Kidney glomerular epithelial cell (primary cell): ENCODE data around the gene OR4L1.
"Not testable (repeated sequence)": the region's sequence is repeated elsewhere in the genome, so short reads cannot be mapped to it uniquely, and the experiment has no call there.

Experiments used
- DNase-seq: peaks from one replicate; lab custom pipeline; 2025; lab: John Stamatoyannopoulos, UW

OR4L1 gene

DNA sequence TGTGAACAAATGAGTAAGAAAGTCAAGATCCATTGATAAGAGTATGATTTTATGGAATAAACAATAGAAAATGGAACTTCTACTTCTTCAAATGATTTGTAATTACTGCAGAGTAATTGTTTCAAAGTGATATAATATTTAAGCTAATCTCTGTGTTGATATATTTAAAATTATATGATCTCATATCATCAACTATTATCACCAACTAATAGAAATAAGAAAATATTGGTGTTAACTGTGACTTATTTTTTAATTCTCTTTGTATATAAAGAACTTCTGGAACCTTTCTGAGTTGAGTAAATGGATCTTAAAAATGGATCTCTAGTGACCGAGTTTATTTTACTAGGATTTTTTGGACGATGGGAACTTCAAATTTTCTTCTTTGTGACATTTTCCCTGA lies at the start of gene OR4L1:
OR4L1 (plus strand) TSS at position 301 of the 400 bp plus-strand sequence; CDS start at position 301, 0 bp downstream.
- DNase-seq = no peak

GRCh38 chr14:20019257-20019865 lies 40.5 kb upstream of the OR4L1 start, which contains the start of gene OR4K14:
OR4K14 (minus strand) TSS chr14:20019307; CDS start chr14:20015193, 4,114 bp downstream.
- no peak for DNase-seq

DNA sequence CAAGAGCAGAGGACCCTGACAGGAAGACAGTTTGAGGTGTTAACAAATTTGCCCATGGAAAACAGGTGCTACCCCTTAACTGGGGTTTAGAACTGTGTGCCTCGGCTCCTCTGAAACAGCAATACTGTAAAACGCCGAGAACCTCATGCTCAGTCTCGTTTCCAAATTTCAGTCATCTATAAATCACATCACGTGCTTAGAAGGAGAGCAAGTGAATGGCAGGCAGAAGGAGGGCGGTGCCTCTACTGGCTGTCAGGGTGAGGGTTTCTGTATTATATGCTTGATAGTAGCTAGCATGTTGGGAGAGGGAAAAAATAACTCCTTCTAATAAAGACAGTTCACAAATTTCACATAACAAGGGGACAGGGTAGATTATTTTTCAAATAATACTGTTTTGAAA lies 28.8 kb upstream of the OR4L1 start:
- no peak for DNase-seq

DNA sequence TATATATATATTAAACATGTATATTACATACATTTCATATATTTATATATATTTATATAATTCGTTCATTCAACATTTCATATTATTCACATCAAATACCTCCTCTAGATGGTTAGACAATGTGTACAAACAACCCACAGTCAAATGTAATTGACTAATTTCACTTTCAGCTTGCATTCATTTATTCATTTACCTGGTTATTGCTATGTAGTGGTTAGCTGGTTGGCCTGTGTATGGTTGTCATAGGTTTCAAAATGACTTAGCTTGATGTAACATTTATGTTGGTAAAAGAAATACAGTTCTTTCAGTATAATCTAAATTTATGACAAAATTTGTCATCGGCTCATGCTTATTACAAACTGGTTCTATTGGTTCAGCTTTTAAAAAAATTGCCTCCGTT lies 24.4 kb upstream of the OR4L1 start:
- no peak for DNase-seq

DNA sequence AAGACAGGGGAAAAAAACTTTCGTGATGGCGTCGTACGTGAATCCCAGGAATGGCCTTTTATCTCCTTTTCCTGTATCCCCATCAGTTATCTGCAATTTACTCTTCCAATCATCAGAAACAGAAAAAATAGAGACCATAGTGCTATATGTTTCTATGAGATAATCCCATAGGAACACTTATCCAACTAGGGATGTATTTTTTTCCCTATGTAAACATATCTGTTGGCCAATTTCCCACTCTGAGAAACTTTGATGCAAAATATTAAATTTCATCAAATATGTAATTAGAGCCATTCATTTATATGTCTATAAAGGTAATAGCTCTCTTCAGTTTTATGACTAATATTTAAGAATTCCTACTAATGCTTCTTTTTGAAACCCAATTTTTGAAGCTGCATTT lies 23.9 kb upstream of the OR4L1 start, which contains the start of gene OR4K13:
OR4K13 (minus strand) TSS at position 101 of the 400 bp plus-strand sequence. CDS start 1,280 bp downstream, outside the sequence.
- DNase-seq = no peak

- DNase-seq = no peak
Measured at GRCh38 chr14:20044243-20044642, 15.6 kb upstream of the OR4L1 start.

DNA sequence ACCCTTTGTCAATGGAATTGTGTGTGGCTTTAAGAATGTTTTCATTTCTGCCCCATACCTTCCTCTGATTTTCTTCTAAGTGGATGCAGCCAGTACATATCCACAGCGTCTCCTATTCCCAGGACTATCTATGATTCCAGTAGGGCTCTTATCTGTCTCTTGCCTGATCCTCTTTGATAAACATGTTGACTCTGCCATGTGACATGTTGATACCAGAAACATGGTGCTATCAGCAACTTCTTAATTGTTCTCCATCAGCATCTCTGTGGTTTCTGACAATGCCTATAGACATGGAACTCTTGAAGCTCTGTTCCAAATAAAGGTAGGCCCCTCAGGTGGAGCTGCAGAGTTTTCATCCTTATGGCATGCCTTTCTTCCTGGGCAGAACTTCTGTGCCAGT lies 11.6 kb upstream of the OR4L1 start:
- no peak for DNase-seq

GRCh38 chr14:20092050-20092449 lies 32.2 kb downstream of the OR4L1 start:
- no peak for DNase-seq

- DNase-seq = no peak
Measured at GRCh38 chr14:20093442-20093841, 33.6 kb downstream of the OR4L1 start.

DNA sequence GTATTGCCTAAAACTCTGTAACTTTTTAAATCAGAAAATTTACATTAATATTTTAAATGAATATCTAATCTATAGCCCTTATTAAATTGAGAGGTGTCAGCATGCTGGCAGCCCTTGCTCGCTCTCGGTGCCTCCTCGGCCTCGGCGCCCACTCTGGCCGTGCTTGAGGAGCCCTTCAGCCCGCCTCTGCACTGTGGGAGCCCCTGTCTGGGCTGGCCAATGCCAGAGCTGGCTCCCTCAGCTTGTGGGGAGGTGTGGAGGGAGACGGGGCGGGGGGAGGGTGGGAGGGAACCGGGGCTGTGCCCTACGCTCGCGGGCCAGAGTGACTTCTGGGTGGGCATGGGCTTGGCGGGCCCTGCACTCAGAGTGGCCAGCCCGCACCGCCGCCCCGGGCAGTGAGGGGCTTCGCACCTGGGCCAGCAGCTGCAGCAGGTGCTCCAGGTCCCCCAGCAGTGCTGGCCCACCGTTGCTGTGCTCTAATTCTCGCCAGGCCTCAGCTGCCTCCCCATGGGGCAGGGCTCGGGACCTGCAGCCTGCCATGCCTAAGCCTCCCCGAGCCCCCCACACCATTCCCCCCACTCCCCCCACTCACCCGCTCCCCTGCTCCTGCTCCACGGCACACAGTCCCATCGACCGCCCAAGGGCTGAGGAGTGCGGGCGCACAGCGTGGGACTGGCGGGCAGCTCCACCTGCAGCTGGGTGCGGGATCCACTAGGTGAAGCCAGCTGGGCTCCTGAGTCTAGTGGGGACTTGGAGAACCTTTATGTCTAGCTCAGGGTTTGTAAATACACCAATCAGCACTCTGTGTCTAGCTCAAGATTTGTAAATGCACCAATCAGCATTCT lies 39.3 kb downstream of the OR4L1 start:
- DNase-seq = not testable (repeated sequence)

- no peak for DNase-seq
Measured at GRCh38 chr14:20110438-20110837, 50.6 kb downstream of the OR4L1 start, which contains the start of gene OR4K17. OR4K17 (plus strand) TSS chr14:20110739; CDS start chr14:20117500, 6,761 bp downstream.
